Stimulated activated CD4-positive, alpha-beta T cell treated with anti-CD3 and anti-CD28 coated beads, TNF-alpha, amount 100 ng/mL, for 24 hours (primary cell): ENCODE results near the gene TTLL8.

Experiments used
- DNase-seq, 3 experiments: peaks; one replicate each; pipeline ENCODE4 v3.0.0-alpha.2; 2020; ENCODE audit warnings: low read depth in 3 of 3

Gene TTLL8

GRCh38 chr22:50019316-50019715, 38.8 kb downstream of the TTLL8 start:
- DNase-seq, result no peak

- DNase-seq, result peak in 1 of 3 experiments; percentile 30
Measured at GRCh38 chr22:50018608-50019285, 39.4 kb downstream of the TTLL8 start.

- no peak for DNase-seq
Measured at GRCh38 chr22:50017701-50018224, 40.3 kb downstream of the TTLL8 start.

GRCh38 chr22:50016988-50017700, 41.0 kb downstream of the TTLL8 start:
- DNase-seq, result peak; percentile 53 to 87 (median 62)

- no peak for DNase-seq
Measured at GRCh38 chr22:50016308-50016987, 41.6 kb downstream of the TTLL8 start.

GRCh38 chr22:50015451-50016307, 42.4 kb downstream of the TTLL8 start:
- no peak for DNase-seq

- no peak for DNase-seq
Measured at GRCh38 chr22:50014655-50015401, 43.3 kb downstream of the TTLL8 start.

- no peak for DNase-seq
Measured at GRCh38 chr22:50014053-50014501, 44.0 kb downstream of the TTLL8 start.

GRCh38 chr22:50012211-50013181, 45.6 kb downstream of the TTLL8 start, which contains the start of gene IL17REL:
Gene IL17REL, minus strand, starts transcription at chr22:50012765. Its CDS starts 119 bp downstream, at chr22:50012646.
- DNase-seq, result no peak

- DNase-seq, result no peak
Measured at GRCh38 chr22:50011447-50012210, 46.5 kb downstream of the TTLL8 start.

GRCh38 chr22:50010676-50011446, 47.2 kb downstream of the TTLL8 start:
- no peak for DNase-seq

GRCh38 chr22:50009765-50010675, 48.1 kb downstream of the TTLL8 start:
- DNase-seq, result no peak

GRCh38 chr22:50009251-50009650, 48.8 kb downstream of the TTLL8 start:
- no peak for DNase-seq

GRCh38 chr22:50008151-50009040, 49.7 kb downstream of the TTLL8 start:
- DNase-seq, result no peak

- no peak for DNase-seq
Measured at GRCh38 chr22:50007057-50007511, 51.0 kb downstream of the TTLL8 start.

- no peak for DNase-seq
Measured at GRCh38 chr22:50004918-50005317, 53.2 kb downstream of the TTLL8 start.
